Panc1 (cell line): ENCODE data around the gene OR5H15. TPM values are rescaled to one million over a fixed set of nuclear protein-coding genes. Genes with fewer than 3 reads are reported as not detected.
A peak's percentile ranks its signal among the peaks of the same experiment; 100 is the strongest.
"Not testable (repeated sequence)": the region's sequence is repeated elsewhere in the genome, so short reads cannot be mapped to it uniquely, and the experiment has no call there.

Source experiments
- ATAC-seq: fragments of 200-7000 bp; cut with Tn5 transposase; 2 replicates; pipeline ENCODE4 v1.9.1; 2020; ENCODE audit warnings: mild to moderate bottlenecking, moderate library complexity
- BruUV-seq: library from RNA; stranded (reverse); fragments of 400-500 nt; replicated peaks from 2 replicates; lab custom pipeline; 2021; lab: Mats Ljungman, UMichigan
- CTCF ChIA-PET: fragments of 300-600 bp; sonication (Branson Sonifier 250); formaldehyde crosslinking; loops from one replicate; lab custom pipeline; 2022; ENCODE audit warnings: antibody characterized with exemption; lab: Charles Lee
- POLR2A ChIA-PET: fragments of 300-600 bp; sonication (Branson Sonifier 250); formaldehyde crosslinking; loops from one replicate; lab custom pipeline; 2022; ENCODE audit warnings: antibody characterized with exemption; lab: Charles Lee
- DNase-seq: peaks from one replicate; pipeline ENCODE4 v3.0.0-alpha.2; 2010; ENCODE audit warnings: low read depth, low spot score
- H3K27ac ChIP-seq: 2 replicates; pipeline ENCODE4 v1.5.1; 2011; ENCODE audit warnings: mild to moderate bottlenecking, low read length, inconsistent platforms
- H3K27me3 ChIP-seq: fragments of 200-500 bp; sonication (Bioruptor generic); 2 replicates; pipeline ENCODE4 v1.6.0; 2014; ENCODE audit warnings: low read length, inconsistent platforms; ENCODE audit not compliant: control insufficient read depth, insufficient read depth
- H3K36me3 ChIP-seq: fragments of 200-500 bp; sonication (Bioruptor generic); 2 replicates; pipeline ENCODE4 v1.5.1; 2014; ENCODE audit warnings: inconsistent platforms, mild to moderate bottlenecking, low read length, moderate library complexity; ENCODE audit not compliant: control insufficient read depth, insufficient read depth
- H3K4me1 ChIP-seq: 2 replicates; pipeline ENCODE4 v1.5.1; 2011; ENCODE audit warnings: inconsistent platforms, mild to moderate bottlenecking, low read length, moderate library complexity; ENCODE audit not compliant: control insufficient read depth, insufficient read depth
- H3K4me3 ChIP-seq, 2 experiments: 2 replicates each; pipeline ENCODE4 v1.5.1; 2011 to 2012; ENCODE audit warnings: low read depth in 2 of 2, low read length in 2 of 2, mild to moderate bottlenecking in 2 of 2, inconsistent platforms in 1 of 2, moderate library complexity in 1 of 2
- H3K9me3 ChIP-seq: fragments of 200-500 bp; sonication (Bioruptor generic); 2 replicates; pipeline ENCODE4 v1.5.1; 2014; ENCODE audit warnings: low read depth, mild to moderate bottlenecking, inconsistent platforms, low read length, moderate library complexity; ENCODE audit not compliant: control insufficient read depth, insufficient read depth
- CTCF ChIP-seq: fragments of 450-650 bp; IDR thresholded peaks from 2 replicates; pipeline ENCODE4 v1.5.1; 2017; ENCODE audit warnings: mild to moderate bottlenecking
- POLR2AphosphoS5 ChIP-seq: IDR thresholded peaks from 2 replicates; pipeline ENCODE4 v1.6.1; 2012; ENCODE audit warnings: mild to moderate bottlenecking, low read depth, low read length, moderate library complexity
- REST ChIP-seq, 2 experiments: IDR thresholded peaks; 2 replicates each; pipeline ENCODE4 v1.6.1; 2011 to 2012; ENCODE audit warnings: low read depth in 2 of 2, control low read depth in 1 of 2, low read length in 1 of 2, mild to moderate bottlenecking in 1 of 2, moderate library complexity in 1 of 2; ENCODE audit not compliant: insufficient read depth in 1 of 2
- SIN3A ChIP-seq: IDR thresholded peaks from 2 replicates; pipeline ENCODE4 v1.6.1; 2012; ENCODE audit warnings: low read depth, mild to moderate bottlenecking, low read length, moderate library complexity, borderline replicate concordance; ENCODE audit not compliant: insufficient read depth
- TCF7L2 ChIP-seq: IDR thresholded peaks from 2 replicates; pipeline ENCODE4 v1.6.1; 2011; ENCODE audit warnings: mild to moderate bottlenecking, low read depth, low read length, inconsistent platforms
- in situ Hi-C: cut with HindIII; loops from 2 replicates; pipeline ENCODE4 v1.10.0; 2016; ENCODE audit warnings: low sequenced_read_pairs, low pct_unique_long_range_greater_than_20kb
- intact Hi-C: fragments of 100-400 bp; cut with micrococcal nuclease; formaldehyde crosslinking; loops from one replicate; pipeline ENCODE4 v1.10.0; 2022; ENCODE audit not compliant: unreplicated experiment
- total RNA-seq: library from RNA; stranded (reverse); gene quantifications from one replicate; pipeline ENCODE4 v1.2.1, GENCODE V29; 2021; ENCODE audit not compliant: unreplicated experiment

OR5H15 gene
- total RNA-seq, 1 experiment from 2014 or later = not detected

- in situ Hi-C loops (no loop called here), intact Hi-C loops (loop anchor here (2.0 kb wide), 2 partner anchors 140 to 150 kb away; no protein-coding TSS in a partner anchor)
- TF ChIP-seq CTCF (peak; percentile 40; the same call in 1 of the 2 replicates), SIN3A (no peak), REST (IDR thresholded peaks at IDR 0.05; ENCODE audit: insufficient read depth in 1 of 2, low read depth in 2 of 2, low read length in 1 of 2) (no peak), POLR2AphosphoS5 (no peak), TCF7L2 (no peak)
- no peak overlapping the region for H3K4me3 ChIP-seq
- POLR2A ChIA-PET = no interaction called here
- CTCF ChIA-PET = no interaction called here
- H3K27ac ChIP-seq = no peak overlapping the region
- no peaks in the 10 kb centered on the region for H3K27me3 ChIP-seq
- H3K4me1 ChIP-seq = no peaks in the 10 kb centered on the region
- DNase-seq = no peak
- no peaks in the 10 kb centered on the region for H3K36me3 ChIP-seq
- BruUV-seq = no TSS peak
- ATAC-seq = peak; percentile 66; the same call in 1 of the 2 replicates
- H3K9me3 ChIP-seq = no peaks in the 10 kb centered on the region
Measured at GRCh38 chr3:98188545-98188944, 22.0 kb downstream of the OR5H15 start.

- DNase-seq, H3K36me3 ChIP-seq, intact Hi-C loops, H3K4me3 ChIP-seq, H3K4me1 ChIP-seq, CTCF ChIA-PET, BruUV-seq, in situ Hi-C loops, POLR2A ChIA-PET, H3K27me3 ChIP-seq, H3K9me3 ChIP-seq, ATAC-seq, H3K27ac ChIP-seq: not testable (repeated sequence)
Measured at GRCh38 chr3:98190911-98191310, 24.4 kb downstream of the OR5H15 start.

GRCh38 chr3:98196293-98196692 is 29.8 kb downstream of the OR5H15 start:
- POLR2A ChIA-PET, H3K27me3 ChIP-seq, DNase-seq, H3K9me3 ChIP-seq, BruUV-seq, in situ Hi-C loops, H3K4me1 ChIP-seq, intact Hi-C loops, H3K27ac ChIP-seq, H3K4me3 ChIP-seq, ATAC-seq, CTCF ChIA-PET, H3K36me3 ChIP-seq: not testable (repeated sequence)
